Neutrophil (primary cell): ENCODE data around the gene SAP30BP.

ENCODE experiments used
- H3K27ac ChIP-seq: fragments of 200-600 bp; sonication (generic); 2 replicates; pipeline ENCODE4 v1.5.1; 2016; ENCODE audit warnings: mild to moderate bottlenecking, moderate library complexity
- H3K27me3 ChIP-seq: fragments of 200-600 bp; sonication (generic); 2 replicates; pipeline ENCODE4 v1.6.0; 2016; ENCODE audit warnings: mild to moderate bottlenecking
- H3K36me3 ChIP-seq: fragments of 200-600 bp; sonication (generic); 2 replicates; pipeline ENCODE4 v1.5.1; 2017
- H3K4me1 ChIP-seq, 2 experiments: fragments of 200-600 bp in 1 of 2; sonication (generic) in 1 of 2; 1 replicate in 1 of 2; 2 replicates in 1 of 2; pipeline versions ENCODE4 v1.5.1 to v1.6.1; 2013 to 2016; ENCODE audit warnings: low read depth in 1 of 2, low read length in 1 of 2, mild to moderate bottlenecking in 1 of 2, moderate library complexity in 1 of 2; ENCODE audit not compliant: control insufficient read depth in 1 of 2, insufficient read depth in 1 of 2
- H3K4me3 ChIP-seq, 2 experiments: fragments of 200-600 bp in 1 of 2; sonication (generic) in 1 of 2; 1 replicate in 1 of 2; 2 replicates in 1 of 2; pipeline ENCODE4 v1.5.1; 2013 to 2016; ENCODE audit warnings: low read depth in 1 of 2, low read length in 1 of 2, mild to moderate bottlenecking in 1 of 2, moderate library complexity in 1 of 2
- H3K9me3 ChIP-seq: fragments of 200-600 bp; sonication (generic); 2 replicates; pipeline ENCODE4 v1.5.1; 2016
- TF ChIP-seq, protein P1 (sequence below): fragments of 200-600 bp; sonication (generic); IDR thresholded peaks from 2 replicates; pipeline ENCODE4 v1.5.1; 2016; ENCODE audit warnings: antibody characterized with exemption

Gene SAP30BP

DNA sequence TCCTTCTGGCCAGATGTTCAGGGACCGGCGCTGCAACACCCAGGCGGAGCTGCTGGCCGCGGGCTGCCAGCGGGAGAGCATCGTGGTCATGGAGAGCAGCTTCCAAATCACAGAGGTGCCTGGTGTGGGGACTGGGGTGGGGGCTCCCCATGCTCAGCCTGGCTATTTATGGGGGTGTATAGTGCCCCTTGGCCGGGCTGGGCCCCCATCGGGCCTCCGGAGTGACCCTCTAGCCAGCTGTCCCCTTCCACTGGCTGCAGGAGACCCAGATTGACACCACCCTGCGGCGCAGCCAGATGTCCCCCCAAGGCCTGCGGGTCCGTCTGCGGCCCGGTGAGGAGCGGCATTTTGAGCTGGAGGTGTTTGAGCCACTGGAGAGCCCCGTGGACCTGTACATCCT, 60.3 kb downstream of the SAP30BP start:
- H3K4me1 ChIP-seq, result no peaks in the 10 kb centered on the region
- no peaks in the 10 kb centered on the region for H3K9me3 ChIP-seq
- H3K4me3 ChIP-seq, result no peak overlapping the region
- H3K27ac ChIP-seq, result no peak overlapping the region
- TF ChIP-seq, protein P1, sequence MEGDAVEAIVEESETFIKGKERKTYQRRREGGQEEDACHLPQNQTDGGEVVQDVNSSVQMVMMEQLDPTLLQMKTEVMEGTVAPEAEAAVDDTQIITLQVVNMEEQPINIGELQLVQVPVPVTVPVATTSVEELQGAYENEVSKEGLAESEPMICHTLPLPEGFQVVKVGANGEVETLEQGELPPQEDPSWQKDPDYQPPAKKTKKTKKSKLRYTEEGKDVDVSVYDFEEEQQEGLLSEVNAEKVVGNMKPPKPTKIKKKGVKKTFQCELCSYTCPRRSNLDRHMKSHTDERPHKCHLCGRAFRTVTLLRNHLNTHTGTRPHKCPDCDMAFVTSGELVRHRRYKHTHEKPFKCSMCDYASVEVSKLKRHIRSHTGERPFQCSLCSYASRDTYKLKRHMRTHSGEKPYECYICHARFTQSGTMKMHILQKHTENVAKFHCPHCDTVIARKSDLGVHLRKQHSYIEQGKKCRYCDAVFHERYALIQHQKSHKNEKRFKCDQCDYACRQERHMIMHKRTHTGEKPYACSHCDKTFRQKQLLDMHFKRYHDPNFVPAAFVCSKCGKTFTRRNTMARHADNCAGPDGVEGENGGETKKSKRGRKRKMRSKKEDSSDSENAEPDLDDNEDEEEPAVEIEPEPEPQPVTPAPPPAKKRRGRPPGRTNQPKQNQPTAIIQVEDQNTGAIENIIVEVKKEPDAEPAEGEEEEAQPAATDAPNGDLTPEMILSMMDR, result no peak
- H3K27me3 ChIP-seq, result peaks cover 9% of the 10 kb centered on the region
- no peaks in the 10 kb centered on the region for H3K36me3 ChIP-seq

DNA sequence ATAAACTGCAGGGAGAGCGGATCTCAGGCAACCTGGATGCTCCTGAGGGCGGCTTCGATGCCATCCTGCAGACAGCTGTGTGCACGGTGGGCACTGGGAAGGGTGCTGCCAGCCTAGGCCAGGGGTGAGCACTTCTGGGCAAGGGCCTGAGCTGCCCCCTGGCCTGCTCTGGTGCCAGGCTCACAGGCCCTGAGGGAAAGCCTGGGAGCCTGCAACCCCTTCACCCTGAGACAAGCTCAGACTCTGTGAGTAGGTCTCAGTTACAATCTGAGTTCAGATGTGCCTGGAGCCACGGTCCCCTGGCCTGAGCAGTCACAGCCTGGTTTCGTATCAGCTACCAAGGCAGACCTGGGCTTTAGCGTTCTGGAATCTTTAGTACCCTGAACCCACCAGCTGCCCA, 62.2 kb downstream of the SAP30BP start:
- Histone ChIP-seq H3K9me3 (no peaks in the 10 kb centered on the region), H3K27ac (no peak overlapping the region), H3K36me3 (no peaks in the 10 kb centered on the region), H3K27me3 (no peaks in the 10 kb centered on the region), H3K4me1 (peaks cover 0 to under 1% of the 10 kb centered on the region in 2 experiments), H3K4me3 (no peak overlapping the region)
- TF ChIP-seq, protein P1, result no peak

DNA sequence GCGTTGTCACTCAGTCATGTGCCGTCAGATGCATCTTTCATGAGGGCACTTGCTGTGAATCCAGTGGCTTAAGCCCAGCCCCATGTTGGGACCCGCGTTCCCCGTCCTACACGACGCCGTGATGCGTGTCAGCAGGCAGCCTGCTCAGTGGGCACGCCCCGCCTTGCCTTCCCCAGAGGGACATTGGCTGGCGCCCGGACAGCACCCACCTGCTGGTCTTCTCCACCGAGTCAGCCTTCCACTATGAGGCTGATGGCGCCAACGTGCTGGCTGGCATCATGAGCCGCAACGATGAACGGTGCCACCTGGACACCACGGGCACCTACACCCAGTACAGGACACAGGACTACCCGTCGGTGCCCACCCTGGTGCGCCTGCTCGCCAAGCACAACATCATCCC, 62.9 kb downstream of the SAP30BP start:
- H3K36me3 ChIP-seq, result no peaks in the 10 kb centered on the region
- H3K27ac ChIP-seq, result no peak overlapping the region
- TF ChIP-seq, protein P1, result no peak
- H3K27me3 ChIP-seq, result no peaks in the 10 kb centered on the region
- H3K9me3 ChIP-seq, result no peaks in the 10 kb centered on the region
- H3K4me3 ChIP-seq, result no peak overlapping the region
- H3K4me1 ChIP-seq, result peaks cover 0 to 6% of the 10 kb centered on the region in 2 experiments

DNA sequence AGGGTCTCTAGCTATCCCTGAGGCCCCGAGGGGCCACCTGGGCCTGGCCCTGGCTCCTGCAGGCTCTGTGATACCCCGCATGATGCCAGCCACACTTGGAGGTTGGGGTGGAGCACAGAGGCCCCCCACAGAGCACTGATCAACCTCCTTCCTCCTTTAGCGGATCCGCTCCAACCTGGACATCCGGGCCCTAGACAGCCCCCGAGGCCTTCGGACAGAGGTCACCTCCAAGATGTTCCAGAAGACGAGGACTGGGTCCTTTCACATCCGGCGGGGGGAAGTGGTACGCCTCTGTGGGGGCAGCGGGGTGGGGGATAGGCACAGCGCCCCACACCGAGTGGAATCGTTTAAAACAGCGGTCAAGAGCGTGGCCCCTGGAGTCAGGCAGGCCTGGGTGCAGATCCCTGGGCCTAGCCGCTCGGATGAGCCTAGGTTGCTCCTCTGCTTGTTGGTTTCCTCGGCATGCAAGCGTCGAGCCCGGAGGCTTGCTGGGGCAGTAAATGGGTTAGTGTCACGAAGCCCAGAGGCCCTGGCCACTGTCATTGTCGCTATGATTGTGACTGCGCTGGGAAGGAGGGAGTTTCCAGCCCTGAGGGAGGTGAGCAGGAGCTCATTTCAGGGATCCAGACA, 64.1 kb downstream of the SAP30BP start:
- TF ChIP-seq, protein P1, result no peak
- no peaks in the 10 kb centered on the region for H3K9me3 ChIP-seq
- no peak overlapping the region for H3K4me3 ChIP-seq
- no peaks in the 10 kb centered on the region for H3K27me3 ChIP-seq
- no peaks in the 10 kb centered on the region for H3K36me3 ChIP-seq
- H3K27ac ChIP-seq, result no peak overlapping the region
- H3K4me1 ChIP-seq, result peaks cover 0 to 9% of the 10 kb centered on the region in 2 experiments

DNA sequence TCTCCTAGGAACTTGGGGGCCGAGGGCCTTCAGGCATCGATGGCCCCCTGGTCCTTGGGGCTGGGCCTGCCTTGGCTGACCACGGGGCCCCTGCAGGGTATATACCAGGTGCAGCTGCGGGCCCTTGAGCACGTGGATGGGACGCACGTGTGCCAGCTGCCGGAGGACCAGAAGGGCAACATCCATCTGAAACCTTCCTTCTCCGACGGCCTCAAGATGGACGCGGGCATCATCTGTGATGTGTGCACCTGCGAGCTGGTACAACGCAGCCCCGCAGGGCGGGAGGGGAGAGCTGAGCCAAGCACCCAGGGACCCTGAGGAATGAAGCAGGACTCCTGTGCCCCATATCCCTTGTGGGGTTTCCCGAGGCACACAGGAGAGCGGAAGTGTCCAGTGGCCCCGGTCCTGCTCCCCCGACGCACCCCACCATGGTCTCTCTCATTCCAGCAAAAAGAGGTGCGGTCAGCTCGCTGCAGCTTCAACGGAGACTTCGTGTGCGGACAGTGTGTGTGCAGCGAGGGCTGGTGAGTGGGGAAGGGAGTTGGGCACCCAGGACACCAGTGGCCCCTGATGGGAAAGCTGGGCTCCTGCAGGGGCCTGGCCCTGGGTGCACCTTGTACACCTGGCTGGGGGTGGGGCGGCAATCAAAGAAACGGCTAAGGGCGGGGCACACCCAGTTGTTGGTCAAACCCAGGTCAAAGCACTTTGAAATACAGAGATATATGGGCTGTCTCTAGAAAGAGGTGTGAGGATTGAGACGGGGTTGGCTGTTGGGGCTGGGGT, 64.8 kb downstream of the SAP30BP start:
- TF ChIP-seq, protein P1, result no peak
- no peak overlapping the region for H3K27ac ChIP-seq
- H3K4me1 ChIP-seq, result peaks cover 5 to 13% of the 10 kb centered on the region in 2 experiments
- no peaks in the 10 kb centered on the region for H3K27me3 ChIP-seq
- H3K4me3 ChIP-seq, result no peak overlapping the region
- H3K9me3 ChIP-seq, result no peaks in the 10 kb centered on the region
- H3K36me3 ChIP-seq, result no peaks in the 10 kb centered on the region
